Keratinocyte (primary cell): ENCODE results near the gene LRBA. TPM values are rescaled to one million over a fixed set of nuclear protein-coding genes. Genes with fewer than 3 reads are reported as not detected.

Source experiments
- DNase-seq: peaks from one replicate; pipeline ENCODE4 v3.0.0-alpha.2; 2011; ENCODE audit warnings: low read depth, missing footprints, low spot score
- FAIRE-seq: peaks from 2 replicates; lab custom pipeline; 2011; peaks lifted over from hg19 to GRCh38; lab: Jason Lieb, UNC
- H2AFZ ChIP-seq: 2 replicates; pipeline ENCODE4 v1.6.0; 2012; ENCODE audit warnings: low read length, control low read depth, inconsistent platforms; ENCODE audit not compliant: control insufficient read depth
- H3K27ac ChIP-seq: 2 replicates; pipeline ENCODE4 v1.5.1; 2011; ENCODE audit warnings: low read length; ENCODE audit not compliant: control insufficient read depth, insufficient read depth
- H3K27me3 ChIP-seq: 3 replicates; pipeline ENCODE4 v1.6.0; 2011; ENCODE audit warnings: low read length; ENCODE audit not compliant: control insufficient read depth, insufficient read depth; ENCODE audit errors: extremely low read depth
- H3K36me3 ChIP-seq, 2 experiments: 2 replicates in 1 of 2; 3 replicates in 1 of 2; pipeline ENCODE4 v1.5.1; 2011; ENCODE audit warnings: low read length in 2 of 2, mild to moderate bottlenecking in 1 of 2; ENCODE audit not compliant: control insufficient read depth in 2 of 2, insufficient read depth in 2 of 2; ENCODE audit errors: extremely low read depth in 1 of 2
- H3K4me1 ChIP-seq: 3 replicates; pipeline ENCODE4 v1.5.1; 2011; ENCODE audit warnings: low read length; ENCODE audit not compliant: control insufficient read depth, insufficient read depth; ENCODE audit errors: extremely low read depth
- H3K4me2 ChIP-seq: 3 replicates; pipeline ENCODE4 v1.6.0; 2011; ENCODE audit warnings: low read depth, low read length; ENCODE audit not compliant: control insufficient read depth, insufficient read depth; ENCODE audit errors: extremely low read depth
- H3K4me3 ChIP-seq, 3 experiments: fragments of 200-600 bp in 1 of 3; sonication (generic) in 1 of 3; 2 replicates in 2 of 3; 3 replicates in 1 of 3; pipeline ENCODE4 v1.5.1; 2011 to 2016; ENCODE audit warnings: low read length in 3 of 3, mild to moderate bottlenecking in 3 of 3, control low read depth in 2 of 3, inconsistent platforms in 1 of 3, low read depth in 1 of 3, mixed read lengths in 1 of 3, mixed run types in 1 of 3, moderate library complexity in 1 of 3; ENCODE audit not compliant: control insufficient read depth in 2 of 3, insufficient read depth in 2 of 3; ENCODE audit errors: extremely low read depth in 1 of 3
- H3K79me2 ChIP-seq: 2 replicates; pipeline ENCODE4 v1.6.0; 2012; ENCODE audit warnings: low read length; ENCODE audit not compliant: control insufficient read depth, insufficient read depth
- H3K9ac ChIP-seq: 3 replicates; pipeline ENCODE4 v1.6.0; 2011; ENCODE audit warnings: low read length; ENCODE audit not compliant: control insufficient read depth, insufficient read depth; ENCODE audit errors: extremely low read depth
- H3K9me1 ChIP-seq: 3 replicates; pipeline ENCODE4 v1.6.0; 2011; ENCODE audit warnings: low read length; ENCODE audit not compliant: control insufficient read depth, insufficient read depth; ENCODE audit errors: extremely low read depth
- H3K9me3 ChIP-seq: 2 replicates; pipeline ENCODE4 v1.5.1; 2012; ENCODE audit warnings: low read depth, low read length; ENCODE audit not compliant: control insufficient read depth
- H4K20me1 ChIP-seq: 3 replicates; pipeline ENCODE4 v1.6.0; 2011; ENCODE audit warnings: low read length; ENCODE audit not compliant: control insufficient read depth, insufficient read depth; ENCODE audit errors: extremely low read depth
- EZH2 ChIP-seq: IDR thresholded peaks from one replicate; pipeline ENCODE4 v1.6.1; 2012; ENCODE audit warnings: inconsistent platforms, mild to moderate bottlenecking, low read length, moderate library complexity
- dilution Hi-C: fragments of 300-500 bp; cut with MboI; formaldehyde crosslinking; loops from one replicate; pipeline ENCODE4 v1.7.0; 2020; ENCODE audit warnings: low sequenced_read_pairs; ENCODE audit not compliant: extremely low pct_ligation_motif_present
- polyA plus RNA-seq, 5 experiments: library from polyadenylated mRNA; depleted of rRNA in 3 of 5; stranded (reverse) in 3 of 5; stranded (forward) in 1 of 5; unstranded in 1 of 5; fragments of >200 nt; gene quantifications; 1 replicate in 1 of 5; 2 replicates in 3 of 5; 3 replicates in 1 of 5; pipeline versions ENCODE4 v1.2.1 to v1.2.3, GENCODE V29; 2011 to 2012; ENCODE audit warnings: missing spikeins in 2 of 5, low read depth in 1 of 5, low replicate concordance in 1 of 5
- TF ChIP-seq, protein P1 (sequence below), 3 experiments: IDR thresholded peaks in 1 of 3; conservative IDR thresholded peaks in 1 of 3; optimal IDR thresholded peaks in 1 of 3; 2 replicates in 2 of 3; 3 replicates in 1 of 3; pipeline versions ENCODE3 to v1.5.1; 2011; ENCODE audit warnings: low read length in 3 of 3, mild to moderate bottlenecking in 3 of 3, moderate library complexity in 2 of 3, control low read depth in 1 of 3, inconsistent platforms in 1 of 3; ENCODE audit not compliant: insufficient read depth in 2 of 3; ENCODE audit errors: extremely low read depth in 1 of 3

The LRBA gene
- polyA plus RNA-seq, 1 donor (not counting 4 experiments of a cell fraction or from before 2014, with no cell fraction given) = 35.6 TPM

DNA sequence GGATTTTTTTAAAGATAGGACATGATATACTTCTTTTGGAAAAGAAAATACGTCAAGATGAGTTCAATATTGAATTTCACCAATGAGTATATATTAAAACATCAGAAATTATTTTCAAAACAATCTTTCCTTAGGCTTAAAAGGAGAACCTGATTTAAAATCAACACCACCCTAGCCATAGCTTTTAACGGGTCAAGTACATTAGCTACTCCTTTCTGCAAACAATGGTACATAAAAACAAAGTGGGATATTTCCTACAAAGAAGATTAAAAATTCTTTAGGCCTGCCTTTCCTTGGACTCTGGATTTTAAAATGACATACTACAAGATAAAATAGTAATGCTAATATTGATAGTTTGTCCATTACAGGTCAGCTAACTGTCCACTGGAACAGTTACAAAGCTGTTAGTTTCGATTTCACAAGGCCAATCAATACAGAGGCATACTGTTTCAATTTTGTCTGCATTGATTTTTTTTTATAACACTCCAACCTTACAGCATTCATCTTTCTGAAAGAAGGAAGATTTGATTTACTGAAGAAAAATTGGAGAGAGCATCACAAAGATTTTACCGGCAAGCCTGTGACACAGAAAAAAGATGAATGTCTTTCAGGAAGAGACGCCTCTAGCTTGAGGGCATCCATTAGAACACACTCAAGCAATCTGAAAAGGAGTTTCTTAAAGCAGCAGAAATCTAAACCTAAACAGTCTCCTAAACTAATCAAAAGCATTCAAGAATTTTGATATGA lies 335.9 kb downstream of the LRBA start:
- H2AFZ ChIP-seq = peak overlapping the region; percentile 47
- H3K4me1 ChIP-seq = peaks cover 16% of the 10 kb centered on the region
- no peaks in the 10 kb centered on the region for H3K9me3 ChIP-seq
- dilution Hi-C loops = no loop called here
- no peaks in the 10 kb centered on the region for H3K9me1 ChIP-seq
- H4K20me1 ChIP-seq = no peaks in the 10 kb centered on the region
- H3K4me2 ChIP-seq = peak overlapping the region; percentile 76
- no peaks in the 10 kb centered on the region for H3K27me3 ChIP-seq
- H3K27ac ChIP-seq = peak overlapping the region; percentile 15
- DNase-seq (no peak), FAIRE-seq (peak; percentile 26)
- no peaks in the 10 kb centered on the region for H3K36me3 ChIP-seq
- TF ChIP-seq, protein P1, sequence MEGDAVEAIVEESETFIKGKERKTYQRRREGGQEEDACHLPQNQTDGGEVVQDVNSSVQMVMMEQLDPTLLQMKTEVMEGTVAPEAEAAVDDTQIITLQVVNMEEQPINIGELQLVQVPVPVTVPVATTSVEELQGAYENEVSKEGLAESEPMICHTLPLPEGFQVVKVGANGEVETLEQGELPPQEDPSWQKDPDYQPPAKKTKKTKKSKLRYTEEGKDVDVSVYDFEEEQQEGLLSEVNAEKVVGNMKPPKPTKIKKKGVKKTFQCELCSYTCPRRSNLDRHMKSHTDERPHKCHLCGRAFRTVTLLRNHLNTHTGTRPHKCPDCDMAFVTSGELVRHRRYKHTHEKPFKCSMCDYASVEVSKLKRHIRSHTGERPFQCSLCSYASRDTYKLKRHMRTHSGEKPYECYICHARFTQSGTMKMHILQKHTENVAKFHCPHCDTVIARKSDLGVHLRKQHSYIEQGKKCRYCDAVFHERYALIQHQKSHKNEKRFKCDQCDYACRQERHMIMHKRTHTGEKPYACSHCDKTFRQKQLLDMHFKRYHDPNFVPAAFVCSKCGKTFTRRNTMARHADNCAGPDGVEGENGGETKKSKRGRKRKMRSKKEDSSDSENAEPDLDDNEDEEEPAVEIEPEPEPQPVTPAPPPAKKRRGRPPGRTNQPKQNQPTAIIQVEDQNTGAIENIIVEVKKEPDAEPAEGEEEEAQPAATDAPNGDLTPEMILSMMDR (optimal IDR thresholded peaks at IDR 0.05 in 1 of 3, IDR thresholded peaks at IDR 0.05 in 1 of 3, conservative IDR thresholded peaks at IDR 0.05 in 1 of 3; ENCODE audit: extremely low read depth in 1 of 3, insufficient read depth in 2 of 3, low read length in 3 of 3) = no peak
- no peak for TF ChIP-seq EZH2
- H3K9ac ChIP-seq = peak overlapping the region; percentile 10
- H3K4me3 ChIP-seq = peak overlapping the region in 2 of 3 experiments; percentile 52 to 58
- no peaks in the 10 kb centered on the region for H3K79me2 ChIP-seq

DNA sequence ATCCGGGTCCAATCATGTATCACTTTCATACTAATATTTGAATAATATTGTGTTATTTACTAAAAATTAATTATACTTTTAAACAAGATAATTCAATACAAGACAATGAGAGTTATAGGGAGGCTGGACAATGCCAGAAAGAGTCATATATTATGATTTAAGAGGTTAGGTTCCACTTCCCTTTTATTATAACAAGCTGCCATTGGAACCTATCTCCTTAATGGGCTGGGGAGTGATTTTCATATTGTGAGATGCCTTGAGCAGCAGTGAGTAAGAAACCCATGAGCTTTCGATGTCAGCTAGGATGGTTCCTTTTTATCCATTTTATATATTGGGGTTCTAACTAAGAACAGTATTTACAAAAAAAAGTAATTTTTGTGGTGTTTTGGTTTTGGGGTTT lies 341.3 kb downstream of the LRBA start:
- dilution Hi-C loops = no loop called here
- TF ChIP-seq EZH2 = no peak
- TF ChIP-seq, protein P1 (optimal IDR thresholded peaks at IDR 0.05 in 1 of 3, IDR thresholded peaks at IDR 0.05 in 1 of 3, conservative IDR thresholded peaks at IDR 0.05 in 1 of 3; ENCODE audit: extremely low read depth in 1 of 3, insufficient read depth in 2 of 3, low read length in 3 of 3) = no peak
- Histone ChIP-seq H3K9ac (no peak overlapping the region), H3K27ac (no peak overlapping the region), H3K36me3 (no peaks in the 10 kb centered on the region), H3K4me3 (no peak overlapping the region), H4K20me1 (no peaks in the 10 kb centered on the region), H3K79me2 (no peaks in the 10 kb centered on the region), H3K27me3 (no peaks in the 10 kb centered on the region), H2AFZ (no peak overlapping the region), H3K4me2 (no peak overlapping the region), H3K9me3 (no peaks in the 10 kb centered on the region), H3K9me1 (no peaks in the 10 kb centered on the region), H3K4me1 (no peaks in the 10 kb centered on the region)
- FAIRE-seq (no peak), DNase-seq (no peak)
